DOHH2 (cell line): ENCODE measurements around the gene FOLR3.

Source experiments
- CTCF ChIP-seq: fragments of 200-600 bp; sonication (generic); IDR thresholded peaks from one replicate; pipeline ENCODE4 v1.5.1; 2014; ENCODE audit warnings: antibody characterized with exemption, mild to moderate bottlenecking, low read depth, low read length; ENCODE audit not compliant: poor library complexity, severe bottlenecking
- EZH2phosphoT487 ChIP-seq: fragments of 200-600 bp; sonication (generic); IDR thresholded peaks from 2 replicates; pipeline ENCODE4 v1.6.1; 2017; ENCODE audit warnings: borderline replicate concordance, mild to moderate bottlenecking, antibody characterized with exemption, low read length, moderate library complexity, mixed read lengths

DNA sequence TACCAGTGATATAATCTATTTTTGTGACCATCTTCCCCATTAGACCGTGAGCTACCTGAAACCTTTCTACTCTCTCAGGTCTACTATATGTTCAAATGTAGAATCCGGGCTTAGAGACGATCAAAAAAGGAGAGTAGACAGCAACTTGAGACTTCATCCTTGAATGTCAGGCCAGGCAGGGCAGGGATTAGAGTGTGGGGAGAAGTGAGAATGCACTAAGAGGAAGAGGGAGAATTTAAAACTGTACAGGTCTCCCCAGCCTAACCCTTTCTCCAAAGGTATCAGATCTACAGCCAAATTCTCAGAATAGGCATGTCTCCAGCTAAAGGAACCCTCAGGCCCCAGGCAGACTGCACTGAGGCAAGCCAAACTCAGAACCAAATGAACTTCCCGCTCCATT, 33.4 kb upstream of the FOLR3 start:
- TF ChIP-seq CTCF (no peak), EZH2phosphoT487 (no peak)
